Activated T-cell treated with anti-CD3 and anti-CD28 coated beads, Interleukin-2, amount 50 U/mL, for 4 hours (primary cell): ENCODE results near the gene OR52N2. TPM values are rescaled to one million over a fixed set of nuclear protein-coding genes. Genes with fewer than 3 reads are reported as not detected.

Experiments used
- ATAC-seq, 2 donors: fragments of 200-7000 bp; cut with Tn5 transposase; one replicate each; pipeline ENCODE4 v1.10.0; 2021
- DNase-seq: peaks from one replicate; pipeline ENCODE4 v3.0.0-alpha.2; 2020
- H3K27me3 Mint-ChIP-seq: one replicate; pipeline ENCODE4 v1.8.0; 2021; ENCODE audit warnings: low read depth, mixed read lengths
- H3K36me3 Mint-ChIP-seq: one replicate; pipeline ENCODE4 v1.8.0; 2022; ENCODE audit warnings: mixed read lengths; ENCODE audit not compliant: insufficient read depth
- H3K4me1 Mint-ChIP-seq: one replicate; pipeline ENCODE4 v1.8.0; 2021; ENCODE audit warnings: low read depth, mixed read lengths
- H3K4me3 Mint-ChIP-seq: one replicate; pipeline ENCODE4 v1.8.0; 2021; ENCODE audit warnings: mild to moderate bottlenecking, moderate library complexity, mixed read lengths
- H3K9me3 Mint-ChIP-seq: one replicate; pipeline ENCODE4 v1.8.0; 2021; ENCODE audit warnings: mixed read lengths
- total RNA-seq, 3 donors: library from RNA; stranded (reverse); gene quantifications; one replicate each; pipeline ENCODE4 v1.2.1, GENCODE V29; 2021

OR52N2 gene
- total RNA-seq = not detected

DNA sequence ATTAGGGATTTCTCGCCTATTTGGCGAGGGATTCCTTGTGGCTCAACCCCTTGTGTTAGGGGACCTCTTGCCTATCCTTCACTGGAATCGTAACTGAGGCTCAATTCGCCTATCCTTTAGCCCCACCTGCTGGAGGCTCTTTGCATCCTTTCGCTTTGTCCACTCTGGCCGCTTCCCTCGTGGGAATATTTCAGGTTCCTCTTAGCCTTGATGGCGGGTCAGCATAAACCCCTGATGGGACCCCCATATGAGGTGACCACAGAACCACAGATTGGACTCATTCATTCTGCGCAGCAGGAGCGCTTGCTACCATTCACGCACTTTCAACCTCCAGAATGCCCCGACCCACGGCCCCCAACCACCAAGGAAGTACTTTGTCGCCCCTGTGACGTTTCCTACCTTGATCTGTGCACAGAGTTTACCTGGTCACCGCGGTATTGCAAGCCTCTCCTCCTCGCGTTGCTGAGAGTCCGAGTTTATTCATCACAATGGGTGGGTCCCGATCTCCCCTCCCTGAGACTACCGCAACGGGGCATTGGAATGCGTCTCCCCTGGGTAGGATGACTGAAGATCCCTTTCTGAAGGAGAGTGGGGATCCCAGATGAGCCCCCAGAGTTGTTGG is at the start of gene OR52N2:
TSS of gene OR52N2 (plus strand) at position 425 of the 622 bp plus-strand sequence. CDS start 11,412 bp downstream, outside the sequence.
- Mint-ChIP-seq H3K27me3 (peaks cover 18% of the 10 kb centered on the region), H3K4me1 (peaks cover 7% of the 10 kb centered on the region), H3K9me3 (peaks cover 8% of the 10 kb centered on the region)

DNA sequence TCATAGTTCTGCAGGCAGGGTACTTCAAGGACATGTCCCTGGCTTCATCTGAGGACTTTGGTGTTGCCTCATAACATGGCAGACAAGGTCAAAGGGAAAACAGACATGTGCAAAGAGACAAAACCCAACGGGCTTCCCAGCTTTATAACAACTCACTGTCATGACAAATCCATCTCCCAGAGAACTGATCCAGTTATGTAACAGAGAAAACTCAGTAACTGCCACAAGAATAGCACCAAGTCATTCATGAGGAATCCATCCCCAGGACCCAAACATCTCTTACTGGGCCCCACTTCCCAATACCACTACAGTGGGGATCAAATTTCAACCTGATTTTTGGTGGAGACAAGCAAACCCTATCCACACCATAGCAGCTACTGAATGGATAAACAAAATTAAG is 41.7 kb upstream of the OR52N2 start:
- no peaks in the 10 kb centered on the region for H3K27me3 Mint-ChIP-seq
- ATAC-seq (no peak), DNase-seq (no peak)
- H3K4me1 Mint-ChIP-seq = no peaks in the 10 kb centered on the region
- H3K9me3 Mint-ChIP-seq = no peaks in the 10 kb centered on the region
- no peaks in the 10 kb centered on the region for H3K36me3 Mint-ChIP-seq
- H3K4me3 Mint-ChIP-seq = no peak overlapping the region

More for the DNA sequence above, at the start of gene OR52N2:
- ATAC-seq (peak; percentile 78 to 84), DNase-seq (peak; percentile 68)
- Mint-ChIP-seq H3K36me3 (no peaks in the 10 kb centered on the region), H3K4me3 (peak within 1 kb of the TSS; percentile 86)

DNA sequence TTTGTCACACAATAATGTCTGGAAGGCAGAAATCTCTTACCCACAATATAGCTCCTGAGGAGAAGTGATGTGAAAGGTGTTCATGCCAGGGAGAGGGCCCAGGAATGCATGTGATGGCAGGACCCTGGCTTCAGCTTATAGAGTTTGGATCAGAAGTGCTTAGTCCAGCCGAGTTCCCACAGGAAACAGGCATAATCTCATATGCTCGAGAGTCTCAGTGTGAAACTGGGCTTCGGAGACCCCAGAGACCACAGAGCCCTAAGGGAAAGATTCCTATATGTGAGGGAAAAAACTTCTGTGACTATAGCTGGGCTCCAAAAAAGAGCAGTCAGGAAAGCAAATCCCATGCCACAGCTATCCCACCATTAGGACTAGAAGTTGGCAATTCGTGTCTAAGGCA is 25.5 kb upstream of the OR52N2 start, which contains the start of gene OR52N5:
TSS of gene OR52N5 (minus strand) at position 101 of the 400 bp plus-strand sequence. CDS start 4,721 bp downstream, outside the sequence.
- H3K27me3 Mint-ChIP-seq = peaks cover 4% of the 10 kb centered on the region

DNA sequence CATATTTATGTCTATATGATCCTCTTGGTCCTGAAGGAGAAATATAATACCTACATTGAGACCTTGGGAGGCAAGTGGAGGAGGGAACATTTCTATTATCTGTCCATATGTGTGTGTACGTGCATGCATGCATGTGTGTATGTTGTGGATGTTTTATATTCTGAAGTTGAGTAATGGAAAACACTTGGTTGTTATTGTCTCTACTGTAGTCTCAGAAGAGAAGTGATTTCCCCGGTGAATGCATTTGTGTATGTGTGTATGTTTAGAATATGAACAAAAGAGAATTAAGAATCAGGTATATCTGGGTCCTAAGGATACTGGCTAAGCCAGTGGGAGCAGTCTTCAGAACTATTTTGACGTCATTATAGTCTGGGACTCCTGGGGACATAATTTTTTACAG is 17.6 kb upstream of the OR52N2 start, which contains the start of gene OR52N1:
TSS of gene OR52N1 (minus strand) at position 101 of the 400 bp plus-strand sequence. CDS start 2,449 bp downstream, outside the sequence.
- no peaks in the 10 kb centered on the region for H3K9me3 Mint-ChIP-seq
- H3K4me1 Mint-ChIP-seq = no peaks in the 10 kb centered on the region
- no peak within 1 kb of the TSS for H3K4me3 Mint-ChIP-seq
- no peaks in the 10 kb centered on the region for H3K36me3 Mint-ChIP-seq
- ATAC-seq (no peak), DNase-seq (no peak)
- H3K27me3 Mint-ChIP-seq = peaks cover 4% of the 10 kb centered on the region

More for the DNA sequence above, 25.5 kb upstream of the OR52N2 start, which contains the start of gene OR52N5:
- DNase-seq = no peak
- ATAC-seq = no peak
- no peak within 1 kb of the TSS for H3K4me3 Mint-ChIP-seq
- no peaks in the 10 kb centered on the region for H3K4me1 Mint-ChIP-seq
- no peaks in the 10 kb centered on the region for H3K36me3 Mint-ChIP-seq
- H3K9me3 Mint-ChIP-seq = no peaks in the 10 kb centered on the region

DNA sequence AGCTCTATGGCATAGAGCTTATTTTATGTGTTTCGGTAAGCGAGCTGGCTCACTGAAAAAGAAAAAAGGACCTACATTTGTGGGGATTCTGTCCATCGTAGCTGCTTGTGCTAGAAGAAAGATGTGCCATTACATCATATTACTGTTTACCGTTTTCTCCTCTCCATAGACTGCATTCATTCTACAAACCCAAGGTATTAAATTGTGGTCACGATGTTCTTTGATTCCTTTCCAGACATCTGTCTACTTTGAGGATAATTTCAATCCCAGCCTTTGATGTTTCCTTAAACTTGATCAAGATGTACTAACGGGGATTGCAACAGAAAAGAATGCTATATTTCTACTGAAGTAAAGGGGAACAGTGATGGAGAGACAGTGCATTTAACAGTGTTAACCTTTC is 12.2 kb upstream of the OR52N2 start:
- no peaks in the 10 kb centered on the region for H3K4me1 Mint-ChIP-seq
- H3K36me3 Mint-ChIP-seq = no peaks in the 10 kb centered on the region
- H3K9me3 Mint-ChIP-seq = no peaks in the 10 kb centered on the region
- DNase-seq (no peak), ATAC-seq (no peak)
- peaks cover 21% of the 10 kb centered on the region for H3K27me3 Mint-ChIP-seq
- H3K4me3 Mint-ChIP-seq = no peak overlapping the region

DNA sequence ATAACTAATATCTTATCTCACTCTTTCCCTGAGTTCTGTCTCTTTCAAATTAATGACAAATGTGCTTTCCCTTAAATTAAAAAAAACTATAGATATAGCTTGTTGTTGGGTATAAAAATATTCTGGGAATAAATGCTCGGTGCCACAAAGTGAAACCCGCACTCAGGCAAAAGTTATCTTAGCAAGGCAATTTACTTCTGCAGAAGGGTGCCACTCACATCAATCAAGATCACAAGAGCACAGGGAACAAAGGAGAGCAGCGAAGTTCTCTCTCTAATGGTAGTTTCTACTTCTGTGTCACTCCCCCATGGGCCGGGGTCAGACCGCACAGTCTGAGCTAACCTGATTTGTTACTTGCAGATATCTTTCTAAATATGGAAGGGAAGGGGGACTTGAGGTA is 4.7 kb upstream of the OR52N2 start:
- DNase-seq = no peak
- Mint-ChIP-seq H3K9me3 (peaks cover 8% of the 10 kb centered on the region), H3K4me3 (no peak overlapping the region), H3K27me3 (peaks cover 18% of the 10 kb centered on the region), H3K36me3 (no peaks in the 10 kb centered on the region), H3K4me1 (peaks cover 3% of the 10 kb centered on the region)
- no peak for ATAC-seq

DNA sequence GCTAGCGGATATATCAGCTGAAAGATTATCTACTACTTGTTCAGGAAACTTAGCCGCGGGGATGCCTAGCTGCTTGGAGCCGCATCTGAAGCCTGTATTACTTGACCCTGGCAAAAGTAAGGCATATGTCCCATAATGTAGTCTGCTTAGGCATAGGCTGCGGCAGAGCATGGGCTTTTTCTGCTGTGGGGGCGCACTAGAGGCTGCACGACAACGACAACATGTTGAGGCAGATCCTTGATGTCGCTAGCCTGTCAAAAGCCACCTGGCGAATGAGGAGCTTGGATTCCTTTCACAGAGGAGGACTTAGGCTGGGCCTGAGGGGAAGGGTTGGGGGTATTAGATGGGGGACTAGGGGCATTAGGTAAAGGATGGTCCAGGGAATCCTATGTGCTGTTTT is 1.1 kb upstream of the OR52N2 start:
- H3K27me3 Mint-ChIP-seq = peaks cover 18% of the 10 kb centered on the region
- no peaks in the 10 kb centered on the region for H3K36me3 Mint-ChIP-seq
- peaks cover 7% of the 10 kb centered on the region for H3K4me1 Mint-ChIP-seq
- DNase-seq (no peak), ATAC-seq (no peak)
- no peak overlapping the region for H3K4me3 Mint-ChIP-seq
- H3K9me3 Mint-ChIP-seq = peaks cover 8% of the 10 kb centered on the region

DNA sequence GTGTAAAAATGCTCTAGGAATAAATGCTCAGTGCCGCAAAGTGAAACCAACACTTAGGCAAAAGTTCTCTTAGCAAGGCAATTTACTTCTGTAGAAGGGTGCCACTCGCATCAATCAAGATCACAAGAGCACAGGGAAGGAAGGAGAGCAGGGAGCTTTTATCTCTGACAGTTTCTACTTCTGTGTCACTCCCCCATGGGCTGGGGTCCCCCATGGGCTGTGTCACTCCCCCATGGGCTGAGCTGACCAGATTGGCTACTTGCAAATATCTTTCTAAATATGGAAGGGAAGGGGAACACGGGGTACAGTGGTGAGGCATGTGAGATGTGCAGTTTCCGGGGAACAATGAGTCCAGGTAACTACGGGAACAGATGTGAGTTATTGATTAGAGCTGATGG is 397 bp downstream of the OR52N2 start:
- H3K27me3 Mint-ChIP-seq = peaks cover 18% of the 10 kb centered on the region
- DNase-seq (no peak), ATAC-seq (peak; percentile 34 to 46)
- H3K4me3 Mint-ChIP-seq = peak overlapping the region; percentile 86
- H3K36me3 Mint-ChIP-seq = no peaks in the 10 kb centered on the region
- H3K4me1 Mint-ChIP-seq = peaks cover 7% of the 10 kb centered on the region
- H3K9me3 Mint-ChIP-seq = peaks cover 4% of the 10 kb centered on the region

DNA sequence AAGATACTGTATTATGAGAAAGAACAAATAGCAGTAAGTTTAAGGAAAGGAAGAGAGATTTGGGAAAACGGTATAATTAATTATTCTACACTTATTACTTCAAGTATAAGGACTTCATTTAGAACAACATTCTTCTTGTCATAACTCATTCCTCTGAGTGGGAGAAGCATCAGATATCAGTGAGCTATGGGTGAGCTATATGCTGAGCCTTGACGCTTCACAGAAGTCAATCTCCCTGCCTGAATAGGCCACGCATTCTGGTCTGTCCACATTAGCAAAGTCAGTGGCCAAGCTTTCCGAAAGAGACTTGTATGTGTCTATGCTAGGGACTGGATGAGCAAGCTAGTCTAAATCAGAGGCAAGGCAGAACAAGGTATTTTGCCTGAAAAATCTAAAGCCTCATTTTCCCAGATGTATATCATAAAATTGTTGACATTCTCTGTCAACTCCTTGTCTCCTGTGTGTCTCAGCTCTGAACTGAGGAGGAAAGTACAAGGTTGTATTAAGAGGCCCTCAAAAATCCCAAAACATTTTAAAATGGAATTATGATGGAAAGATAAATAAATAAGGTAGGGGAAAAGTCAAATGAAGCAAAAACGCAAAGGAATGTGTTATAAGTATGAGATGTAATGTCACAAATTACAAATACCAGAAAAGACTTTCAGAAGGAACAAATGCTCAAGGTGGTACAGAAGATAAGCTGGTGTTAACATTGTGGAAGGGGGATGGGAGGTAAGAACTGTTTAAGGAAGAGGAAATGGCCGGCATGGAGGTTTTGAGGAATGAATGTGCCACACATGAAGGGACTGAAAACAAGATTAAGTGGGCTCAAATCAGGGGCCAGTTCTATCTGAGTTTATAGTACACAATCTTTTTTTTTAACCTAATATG is 1.4 kb downstream of the OR52N2 start:
- no peak for ATAC-seq
- Mint-ChIP-seq H3K4me3 (no peak overlapping the region), H3K9me3 (no peaks in the 10 kb centered on the region), H3K27me3 (peaks cover 13% of the 10 kb centered on the region), H3K36me3 (no peaks in the 10 kb centered on the region), H3K4me1 (peaks cover 7% of the 10 kb centered on the region)
- no peak for DNase-seq

DNA sequence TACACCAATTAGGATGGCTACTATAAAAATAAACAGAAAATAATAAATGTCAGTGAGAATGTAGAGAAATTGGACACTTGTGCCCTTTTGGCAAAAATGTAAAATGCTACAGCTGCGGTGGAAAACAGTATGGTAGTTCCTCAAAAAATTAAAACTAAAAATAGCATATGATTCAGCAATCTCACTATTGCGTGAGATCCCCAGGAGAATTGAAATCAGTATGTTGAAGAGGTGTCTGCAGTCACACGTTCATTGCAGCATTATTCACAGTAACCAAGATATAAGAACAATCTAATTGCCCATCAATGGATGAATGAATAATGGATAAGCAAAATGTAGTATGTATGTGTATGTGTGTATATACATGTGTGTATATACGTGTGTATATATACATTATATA is 6.8 kb downstream of the OR52N2 start:
- DNase-seq (no peak), ATAC-seq (no peak)
- H3K4me1 Mint-ChIP-seq = peaks cover 8% of the 10 kb centered on the region
- no peaks in the 10 kb centered on the region for H3K36me3 Mint-ChIP-seq
- no peaks in the 10 kb centered on the region for H3K9me3 Mint-ChIP-seq
- H3K27me3 Mint-ChIP-seq = no peaks in the 10 kb centered on the region
- no peak overlapping the region for H3K4me3 Mint-ChIP-seq

DNA sequence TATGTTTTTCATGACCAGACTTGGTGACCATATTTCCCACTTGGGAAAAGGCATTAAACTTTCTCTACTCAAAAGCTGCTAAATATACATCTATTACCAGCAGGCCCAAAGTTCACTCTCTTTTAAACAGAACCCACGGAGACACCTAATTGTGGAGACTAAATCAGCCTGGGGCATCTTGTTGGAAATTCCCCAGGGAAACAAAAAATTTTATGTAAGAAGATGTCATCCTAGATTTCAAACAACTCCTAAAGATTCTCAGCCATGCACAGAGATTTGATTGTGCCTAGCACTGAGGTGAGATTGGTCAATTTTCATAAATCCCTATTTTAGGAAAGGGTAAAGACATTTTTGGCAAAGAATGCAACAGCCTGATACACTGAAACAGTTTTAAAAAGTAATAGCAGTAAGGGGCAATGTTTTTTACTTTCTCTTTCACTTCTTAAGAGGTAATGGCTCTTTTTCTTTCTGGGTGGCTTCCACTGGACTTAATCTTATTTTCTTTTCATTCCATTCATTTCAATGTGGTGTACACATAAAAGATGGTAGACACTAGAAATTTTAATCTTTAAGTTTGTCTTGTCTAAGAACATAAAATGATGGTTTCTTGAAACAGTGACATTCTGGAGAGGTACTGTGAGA is 9.6 kb downstream of the OR52N2 start:
- peaks cover 8% of the 10 kb centered on the region for H3K4me1 Mint-ChIP-seq
- H3K4me3 Mint-ChIP-seq = peak overlapping the region; percentile 73
- DNase-seq (no peak), ATAC-seq (no peak)
- H3K9me3 Mint-ChIP-seq = no peaks in the 10 kb centered on the region
- no peaks in the 10 kb centered on the region for H3K27me3 Mint-ChIP-seq
- no peaks in the 10 kb centered on the region for H3K36me3 Mint-ChIP-seq

DNA sequence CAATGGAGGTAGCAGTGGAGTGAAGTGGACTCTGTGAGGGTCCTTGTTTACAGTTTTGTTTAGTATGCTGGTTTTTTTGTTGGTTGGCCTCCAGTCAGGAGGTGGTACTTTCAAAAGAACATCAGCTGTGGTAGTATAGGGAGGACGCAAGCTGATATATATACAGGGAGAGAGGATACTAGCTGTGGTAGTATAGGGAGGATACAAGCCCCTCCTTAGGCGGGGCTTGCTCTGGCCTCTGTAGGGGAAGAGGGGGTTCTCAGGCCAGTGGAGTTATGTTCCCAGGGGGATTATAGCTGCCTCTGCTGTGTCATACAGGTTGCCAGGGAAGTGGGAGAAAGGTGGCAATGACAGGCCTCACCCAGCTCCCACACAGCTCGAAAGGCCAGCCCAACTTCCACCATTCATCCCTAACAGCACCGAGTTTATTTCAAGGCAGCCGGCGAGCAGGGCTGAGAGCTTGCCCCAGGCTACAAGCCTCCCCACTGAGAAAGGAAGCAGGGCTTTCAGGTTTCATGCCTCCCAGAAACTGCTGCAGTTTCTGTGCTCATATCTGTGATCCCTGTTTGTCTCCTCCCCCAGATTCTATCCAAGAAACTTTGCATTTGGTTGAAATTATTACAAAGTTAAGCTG is 22.6 kb downstream of the OR52N2 start:
- H3K4me1 Mint-ChIP-seq = no peaks in the 10 kb centered on the region

DNA sequence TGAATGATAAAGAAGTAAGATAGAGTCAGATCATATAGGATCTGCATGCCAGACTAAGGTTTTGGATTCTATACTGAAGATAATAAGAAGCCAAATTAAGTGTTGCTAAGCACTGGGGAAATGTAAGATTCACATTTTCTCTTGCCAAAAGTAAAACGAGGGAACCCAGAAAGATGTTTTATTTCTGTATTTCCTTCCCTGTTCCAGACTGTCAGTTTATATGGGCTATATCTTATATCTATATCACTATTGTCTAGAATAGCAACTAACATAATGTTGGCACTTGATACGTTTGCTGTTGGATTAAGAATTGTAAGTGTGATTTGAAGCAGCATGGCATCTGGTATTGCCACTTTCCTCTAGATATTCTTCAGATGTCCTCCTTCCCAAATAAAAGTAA is 24.7 kb downstream of the OR52N2 start:
- no peaks in the 10 kb centered on the region for H3K4me1 Mint-ChIP-seq
- DNase-seq (no peak), ATAC-seq (no peak)
- H3K36me3 Mint-ChIP-seq = no peaks in the 10 kb centered on the region
- no peaks in the 10 kb centered on the region for H3K9me3 Mint-ChIP-seq
- H3K27me3 Mint-ChIP-seq = peaks cover 18% of the 10 kb centered on the region
- H3K4me3 Mint-ChIP-seq = no peak overlapping the region

More for the DNA sequence above, 22.6 kb downstream of the OR52N2 start:
- no peak for ATAC-seq
- H3K27me3 Mint-ChIP-seq = peaks cover 8% of the 10 kb centered on the region
- no peaks in the 10 kb centered on the region for H3K9me3 Mint-ChIP-seq
- H3K4me3 Mint-ChIP-seq = no peak overlapping the region
- H3K36me3 Mint-ChIP-seq = no peaks in the 10 kb centered on the region
- DNase-seq = no peak

DNA sequence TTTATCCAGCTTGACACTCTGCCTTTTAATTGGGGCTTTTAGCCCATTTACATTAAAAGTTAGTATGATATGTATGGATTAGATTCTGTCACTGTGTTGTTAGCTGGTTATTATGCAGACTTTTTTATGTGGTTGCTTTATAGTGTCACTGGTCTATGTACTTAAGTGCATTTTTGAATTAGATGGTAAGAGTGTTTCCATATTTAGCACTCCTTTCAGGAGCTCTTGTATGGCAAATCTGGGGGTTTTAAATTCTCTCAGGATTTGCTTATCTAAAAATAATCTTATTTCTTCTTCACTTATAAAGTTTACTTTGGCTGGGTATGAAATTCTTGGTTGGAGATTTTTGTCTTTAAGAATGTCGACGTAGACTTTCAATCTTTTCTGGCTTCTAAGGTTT is 29.0 kb downstream of the OR52N2 start:
- Mint-ChIP-seq H3K4me3 (no peak overlapping the region), H3K4me1 (no peaks in the 10 kb centered on the region), H3K36me3 (no peaks in the 10 kb centered on the region), H3K9me3 (no peaks in the 10 kb centered on the region), H3K27me3 (peaks cover 33% of the 10 kb centered on the region)
- ATAC-seq (no peak), DNase-seq (no peak)
